ENCODE measurements around the gene ZNF438. TPM values are rescaled to one million over a fixed set of nuclear protein-coding genes. Genes with fewer than 3 reads are reported as not detected.

The ZNF438 gene
- total and polyA plus RNA-seq, 10 of the 15 experiments (the other 5 are each of a cell fraction or from before 2014, with no cell fraction given): 0.93 to 5.2 (median 1.9) TPM

- H3K27me3 ChIP-seq (replicated peaks in 1 of 2; ENCODE audit: control insufficient read depth in 2 of 2, insufficient read depth in 2 of 2, low read length in 1 of 2): no peaks in the 10 kb centered on the region
- in situ Hi-C loops (cut with MboI) (no loop called here), intact Hi-C loops (cut with micrococcal nuclease; ENCODE audit: unreplicated experiment) (no loop called here)
- FAIRE-seq: no peak
- no peak overlapping the region for H3K27ac ChIP-seq (ENCODE audit: control insufficient read depth, insufficient read depth)
- SMC1A ChIA-PET (ENCODE audit: uncharacterized antibody, unreplicated experiment): interaction anchor here (0.9 to 2.4 kb wide), 3 partner anchors 13 to 784 kb away, joined by 3 to 5 read pairs (median 5); no protein-coding TSS in a partner anchor
- H3K79me2 ChIP-seq (ENCODE audit: control insufficient read depth, insufficient read depth, low read length): no peaks in the 10 kb centered on the region
- CTCF ChIA-PET: no interaction called here
- H3K4me1 ChIP-seq (ENCODE audit: control insufficient read depth, insufficient read depth, low read length): peaks cover 7% of the 10 kb centered on the region; the same call in 1 of the 2 replicates
- no peak overlapping the region for H2AFZ ChIP-seq (ENCODE audit: control insufficient read depth, low read depth, low read length)
- WGBS (ENCODE audit: insufficient coverage, insufficient replicate concordance, low lambda C conversion rate, missing lambda C conversion rate): 86% methylated on average over 5 of the region's 5 CpGs
- no peak overlapping the region for H3K4me3 ChIP-seq
- POLR2A ChIA-PET: interaction anchor here (0.5 to 0.6 kb wide), 2 partner anchors 25 to 61 kb away, joined by 3 to 4 read pairs; no protein-coding TSS in a partner anchor
- no peak overlapping the region for H3K9ac ChIP-seq (ENCODE audit: control insufficient read depth, insufficient read depth, low read length)
- TF ChIP-seq NBN (IDR thresholded peaks at IDR 0.05): no peak
- no peak for TF ChIP-seq RAD21 (IDR thresholded peaks at IDR 0.05; ENCODE audit: insufficient read depth, low read depth, low read length)
- TF ChIP-seq PKNOX1 (IDR thresholded peaks at IDR 0.05): no peak
- no peak for TF ChIP-seq FOXM1 (IDR thresholded peaks at IDR 0.05; ENCODE audit: low read depth, low read length)
- TF ChIP-seq E2F4 (IDR thresholded peaks at IDR 0.05; ENCODE audit: low read depth, low read length): no peak
- no peak for TF ChIP-seq HCFC1 (IDR thresholded peaks at IDR 0.05; ENCODE audit: low read length)
- no peak for TF ChIP-seq MEF2B (IDR thresholded peaks at IDR 0.05; ENCODE audit: partially characterized antibody, poor library complexity, severe bottlenecking)
- no peak for TF ChIP-seq SMAD5 (IDR thresholded peaks at IDR 0.05; ENCODE audit: low read depth)
- H3K36me3 ChIP-seq (ENCODE audit: control insufficient read depth in 2 of 2, insufficient read depth in 2 of 2, low read length in 1 of 2): no peaks in the 10 kb centered on the region
- no peak for DNase-seq (ENCODE audit: low read depth, low spot score)
- H4K20me1 ChIP-seq (ENCODE audit: control insufficient read depth, insufficient read depth): no peaks in the 10 kb centered on the region
- RAD21 ChIA-PET (ENCODE audit: unreplicated experiment): no interaction called here
- BruUV-seq (replicated peaks): no TSS peak
- H3K9me3 ChIP-seq (replicated peaks; ENCODE audit: control insufficient read depth, insufficient read depth, low read length): no peaks in the 10 kb centered on the region
- H3K4me2 ChIP-seq (ENCODE audit: control insufficient read depth, insufficient read depth): no peak overlapping the region
- no peak for ATAC-seq
These were observed 8.1 kb downstream of the ZNF438 start for GRCh38 chr10:31023558-31023957.
